Peyer's patch (tissue), 4 donors: Measurements from ENCODE around the gene DPF3. TPM values are rescaled to one million over a fixed set of nuclear protein-coding genes. Genes with fewer than 3 reads are reported as not detected.

Experiments
- DNase-seq, 3 donors: peaks; one replicate each; pipeline ENCODE4 v3.0.0-alpha.2; 2017 to 2019
- H3K27ac ChIP-seq, 4 donors: fragments of 200-600 bp; sonication (generic); one replicate each; pipeline ENCODE4 v1.5.1; 2016 to 2019
- H3K27me3 ChIP-seq, 2 donors: fragments of 200-600 bp; sonication (generic); one replicate each; pipeline ENCODE4 v1.5.1; 2019
- H3K36me3 ChIP-seq, 3 donors: fragments of 200-600 bp; sonication (generic); one replicate each; pipeline ENCODE4 v1.5.1; 2016 to 2019
- H3K4me1 ChIP-seq, 4 donors: fragments of 200-600 bp; sonication (generic); one replicate each; pipeline ENCODE4 v1.5.1; 2016 to 2019
- H3K4me3 ChIP-seq, 4 donors: fragments of 200-600 bp; sonication (generic); 1 replicate in 3 of 4; 2 replicates in 1 of 4; pipeline ENCODE4 v1.5.1; 2016 to 2019; ENCODE audit warnings: mild to moderate bottlenecking in 1 of 4
- H3K9me3 ChIP-seq, 4 donors: fragments of 200-600 bp; sonication (generic); one replicate each; pipeline ENCODE4 v1.5.1; 2016 to 2019; ENCODE audit warnings: mild to moderate bottlenecking in 1 of 4
- POLR2A ChIP-seq, 2 donors: fragments of 450-650 bp; IDR thresholded peaks; one replicate each; pipeline ENCODE4 v1.5.1; 2017; ENCODE audit warnings: antibody characterized with exemption in 2 of 2, mild to moderate bottlenecking in 2 of 2, moderate library complexity in 2 of 2
- total RNA-seq, 4 donors: library from RNA; depleted of rRNA; stranded (reverse); fragments of >200 nt; gene quantifications; one replicate each; pipeline ENCODE4 v1.1.0, GENCODE V29; 2016
- TF ChIP-seq, protein P1 (sequence below), 6 experiments: fragments of 450-650 bp in 4 of 6; fragments of 200-600 bp in 2 of 6; sonication (generic) in 1 of 6; IDR thresholded peaks; one replicate each; pipeline ENCODE4 v1.5.1; 2017 to 2019; ENCODE audit warnings: antibody characterized with exemption in 6 of 6, mild to moderate bottlenecking in 3 of 6, moderate library complexity in 1 of 6

DPF3 gene
- total RNA-seq, 4 donors from 2014 or later = 10.7 to 25.6 (median 17.9) TPM

GRCh38 chr14:72634691-72635616, 258.9 kb downstream of the DPF3 start:
- Histone ChIP-seq H3K9me3 (no peaks in the 10 kb centered on the region), H3K36me3 (no peaks in the 10 kb centered on the region), H3K4me3 (no peak overlapping the region), H3K27me3 (no peaks in the 10 kb centered on the region), H3K4me1 (no peaks in the 10 kb centered on the region), H3K27ac (no peak overlapping the region)
- TF ChIP-seq, protein P1, sequence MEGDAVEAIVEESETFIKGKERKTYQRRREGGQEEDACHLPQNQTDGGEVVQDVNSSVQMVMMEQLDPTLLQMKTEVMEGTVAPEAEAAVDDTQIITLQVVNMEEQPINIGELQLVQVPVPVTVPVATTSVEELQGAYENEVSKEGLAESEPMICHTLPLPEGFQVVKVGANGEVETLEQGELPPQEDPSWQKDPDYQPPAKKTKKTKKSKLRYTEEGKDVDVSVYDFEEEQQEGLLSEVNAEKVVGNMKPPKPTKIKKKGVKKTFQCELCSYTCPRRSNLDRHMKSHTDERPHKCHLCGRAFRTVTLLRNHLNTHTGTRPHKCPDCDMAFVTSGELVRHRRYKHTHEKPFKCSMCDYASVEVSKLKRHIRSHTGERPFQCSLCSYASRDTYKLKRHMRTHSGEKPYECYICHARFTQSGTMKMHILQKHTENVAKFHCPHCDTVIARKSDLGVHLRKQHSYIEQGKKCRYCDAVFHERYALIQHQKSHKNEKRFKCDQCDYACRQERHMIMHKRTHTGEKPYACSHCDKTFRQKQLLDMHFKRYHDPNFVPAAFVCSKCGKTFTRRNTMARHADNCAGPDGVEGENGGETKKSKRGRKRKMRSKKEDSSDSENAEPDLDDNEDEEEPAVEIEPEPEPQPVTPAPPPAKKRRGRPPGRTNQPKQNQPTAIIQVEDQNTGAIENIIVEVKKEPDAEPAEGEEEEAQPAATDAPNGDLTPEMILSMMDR (IDR thresholded peaks at IDR 0.05) = no peak
- no peak for TF ChIP-seq POLR2A (IDR thresholded peaks at IDR 0.05)
- no peak for DNase-seq

GRCh38 chr14:72633551-72633950, 260.4 kb downstream of the DPF3 start:
- TF ChIP-seq, protein P1 (IDR thresholded peaks at IDR 0.05) = no peak
- TF ChIP-seq POLR2A (IDR thresholded peaks at IDR 0.05) = no peak
- Histone ChIP-seq H3K4me3 (no peak overlapping the region), H3K27ac (no peak overlapping the region), H3K36me3 (no peaks in the 10 kb centered on the region), H3K9me3 (no peaks in the 10 kb centered on the region), H3K4me1 (no peaks in the 10 kb centered on the region), H3K27me3 (no peaks in the 10 kb centered on the region)
- no peak for DNase-seq

DNA sequence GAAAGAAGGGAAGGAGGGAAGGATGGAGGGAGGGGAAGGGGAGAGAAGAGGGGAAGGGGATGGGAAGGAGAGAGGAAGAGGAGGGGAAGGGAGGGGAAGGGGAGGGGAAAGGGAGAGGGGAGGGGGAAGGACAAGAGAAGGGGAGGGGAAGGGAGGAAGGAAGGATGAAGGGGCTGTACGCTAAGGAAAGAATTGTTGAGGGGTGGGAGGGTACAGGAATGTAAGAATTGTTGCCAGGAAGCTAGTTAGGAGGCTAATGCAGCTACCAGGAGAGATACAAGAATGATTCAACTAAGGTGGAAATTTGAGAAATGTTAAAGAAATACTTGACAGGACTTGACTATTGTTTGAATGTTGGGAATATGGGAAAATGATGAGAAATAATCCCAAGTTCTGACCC, 261.2 kb downstream of the DPF3 start:
- no peaks in the 10 kb centered on the region for H3K9me3 ChIP-seq
- H3K4me3 ChIP-seq = no peak overlapping the region
- no peaks in the 10 kb centered on the region for H3K36me3 ChIP-seq
- no peak overlapping the region for H3K27ac ChIP-seq
- H3K27me3 ChIP-seq = no peaks in the 10 kb centered on the region
- DNase-seq = no peak
- H3K4me1 ChIP-seq = no peaks in the 10 kb centered on the region
- TF ChIP-seq, protein P1 (IDR thresholded peaks at IDR 0.05) = no peak
- TF ChIP-seq POLR2A (IDR thresholded peaks at IDR 0.05) = no peak

DNA sequence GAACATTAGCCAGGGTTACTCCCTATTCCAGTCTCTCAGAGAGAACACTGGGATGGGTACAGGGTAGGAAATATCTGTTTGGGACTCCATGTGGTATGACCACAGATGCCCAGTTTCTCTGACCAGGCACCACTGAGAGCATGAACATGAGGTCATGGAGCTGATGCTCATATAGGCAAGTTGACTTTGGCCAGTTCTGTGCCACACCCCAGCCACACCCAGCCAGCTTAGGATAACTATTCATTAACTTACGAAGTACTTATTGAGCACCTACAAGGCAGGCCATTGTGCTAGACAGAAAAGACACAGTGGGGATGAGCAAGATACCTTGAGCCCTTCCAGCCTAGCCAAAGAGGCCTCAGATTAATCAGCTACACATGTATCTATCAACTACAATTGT, 262.5 kb downstream of the DPF3 start:
- no peak for DNase-seq
- no peaks in the 10 kb centered on the region for H3K36me3 ChIP-seq

GRCh38 chr14:72630374-72630773, 263.5 kb downstream of the DPF3 start:
- Histone ChIP-seq H3K36me3 (no peaks in the 10 kb centered on the region), H3K27me3 (no peaks in the 10 kb centered on the region), H3K9me3 (peaks cover 0 to 4% (median 0%) of the 10 kb centered on the region in 4 donors), H3K4me1 (no peaks in the 10 kb centered on the region), H3K4me3 (no peak overlapping the region), H3K27ac (no peak overlapping the region)
- no peak for DNase-seq
- no peak for TF ChIP-seq POLR2A (IDR thresholded peaks at IDR 0.05)
- TF ChIP-seq, protein P1 (IDR thresholded peaks at IDR 0.05) = no peak

More for the DNA sequence above, 262.5 kb downstream of the DPF3 start:
- no peak for TF ChIP-seq POLR2A (IDR thresholded peaks at IDR 0.05)
- TF ChIP-seq, protein P1 (IDR thresholded peaks at IDR 0.05) = no peak
- Histone ChIP-seq H3K4me3 (no peak overlapping the region), H3K9me3 (peaks cover 0 to 4% (median 0%) of the 10 kb centered on the region in 4 donors), H3K27ac (no peak overlapping the region), H3K27me3 (no peaks in the 10 kb centered on the region), H3K4me1 (no peaks in the 10 kb centered on the region)
